Naive thymus-derived CD4-positive, alpha-beta T cell (primary cell): Measurements from ENCODE around the gene DDAH1. TPM values are rescaled to one million over a fixed set of nuclear protein-coding genes. Genes with fewer than 3 reads are reported as not detected.
A peak's percentile ranks its signal among the peaks of the same experiment; 100 is the strongest.
"Not testable (repeated sequence)": the region's sequence is repeated elsewhere in the genome, so short reads cannot be mapped to it uniquely, and the experiment has no call there.

Source experiments
- ATAC-seq: fragments of 150-1000 bp; cut with Tn5 transposase; 2 replicates; pipeline ENCODE4 v1.10.0; 2021; ENCODE audit warnings: mild to moderate bottlenecking, moderate library complexity
- CTCF ChIA-PET: fragments of 350-600 bp; sonication (Branson Sonifier 250); formaldehyde crosslinking; loops from one replicate; lab custom pipeline; 2021; ENCODE audit warnings: antibody characterized with exemption; lab: Charles Lee
- POLR2A ChIA-PET: fragments of 350-600 bp; sonication (Branson Sonifier 250); formaldehyde crosslinking; loops from one replicate; lab custom pipeline; 2021; ENCODE audit warnings: antibody characterized with exemption, inconsistent platforms; lab: Charles Lee
- DNase-seq, 9 donors: peaks; one replicate each; pipeline versions ENCODE4 v3.0.0 to v3.0.0-alpha.2; 2020 to 2022; ENCODE audit warnings: mixed read lengths in 1 of 9
- H3K27ac ChIP-seq: one replicate; pipeline ENCODE4 v1.7.0; 2013; ENCODE audit warnings: mild to moderate bottlenecking, low read depth, low read length, moderate library complexity
- H3K27me3 ChIP-seq, 2 donors: one replicate each; pipeline ENCODE4 v1.7.0; 2013; ENCODE audit warnings: low read length in 2 of 2, mild to moderate bottlenecking in 2 of 2, moderate library complexity in 2 of 2; ENCODE audit not compliant: control insufficient read depth in 2 of 2, insufficient read depth in 2 of 2
- H3K36me3 ChIP-seq, 3 experiments: 1 replicate in 2 of 3; 2 replicates in 1 of 3; pipeline ENCODE4 v1.7.0; 2013; ENCODE audit warnings: low read length in 3 of 3, mild to moderate bottlenecking in 3 of 3, moderate library complexity in 1 of 3; ENCODE audit not compliant: insufficient read depth in 3 of 3, control insufficient read depth in 2 of 3
- H3K4me1 ChIP-seq, 2 donors: one replicate each; pipeline ENCODE4 v1.7.0; 2013; ENCODE audit warnings: low read length in 2 of 2, mild to moderate bottlenecking in 2 of 2, moderate library complexity in 1 of 2; ENCODE audit not compliant: control insufficient read depth in 2 of 2, insufficient read depth in 2 of 2
- H3K4me3 ChIP-seq: 2 replicates; pipeline ENCODE4 v1.7.0; 2013; ENCODE audit warnings: mild to moderate bottlenecking, low read length
- H3K9me3 ChIP-seq, 3 experiments: 1 replicate in 2 of 3; 2 replicates in 1 of 3; pipeline ENCODE4 v1.7.0; 2013; ENCODE audit warnings: low read length in 3 of 3; ENCODE audit not compliant: control insufficient read depth in 2 of 3
- H3K27ac Mint-ChIP-seq, 9 donors: one replicate each; pipeline ENCODE4 v1.8.0; 2020 to 2022; ENCODE audit warnings: mixed read lengths in 9 of 9, mild to moderate bottlenecking in 8 of 9, moderate library complexity in 5 of 9, inconsistent platforms in 2 of 9
- H3K27me3 Mint-ChIP-seq, 5 donors: one replicate each; pipeline ENCODE4 v1.8.0; 2021 to 2022; ENCODE audit warnings: mixed read lengths in 5 of 5, mild to moderate bottlenecking in 1 of 5
- H3K36me3 Mint-ChIP-seq, 5 donors: one replicate each; pipeline ENCODE4 v1.8.0; 2020 to 2022; ENCODE audit warnings: mixed read lengths in 5 of 5, mild to moderate bottlenecking in 3 of 5, inconsistent platforms in 1 of 5
- H3K4me1 Mint-ChIP-seq, 7 donors: one replicate each; pipeline ENCODE4 v1.8.0; 2020 to 2022; ENCODE audit warnings: mixed read lengths in 7 of 7, mild to moderate bottlenecking in 3 of 7, inconsistent platforms in 1 of 7
- H3K4me3 Mint-ChIP-seq, 10 donors: one replicate each; pipeline ENCODE4 v1.8.0; 2020 to 2022; ENCODE audit warnings: mild to moderate bottlenecking in 10 of 10, mixed read lengths in 10 of 10, moderate library complexity in 6 of 10, inconsistent platforms in 2 of 10
- H3K9me3 Mint-ChIP-seq, 11 donors: one replicate each; pipeline ENCODE4 v1.8.0; 2020 to 2022; ENCODE audit warnings: mixed read lengths in 11 of 11, mild to moderate bottlenecking in 4 of 11, inconsistent platforms in 1 of 11, moderate library complexity in 1 of 11
- intact Hi-C, 2 donors: fragments of 100-400 bp; cut with micrococcal nuclease; formaldehyde crosslinking; loops; one replicate each; pipeline ENCODE4 v1.15.1; 2023
- polyA plus RNA-seq, 2 donors: library from polyadenylated mRNA; unstranded; fragments of 300-500 nt; fragmentation: Illumina TruSeq; gene quantifications; one replicate each; pipeline ENCODE4 v1.2.3, GENCODE V29; 2021
- total RNA-seq, 6 experiments: library from RNA in 5 of 6; stranded (reverse) in 5 of 6; gene quantifications; 1 replicate in 5 of 6; 2 replicates in 1 of 6; pipeline ENCODE4 v1.2.3 and lab custom pipeline; 2021 to 2026

The DDAH1 gene
- total RNA-seq = under 1 TPM in 1 of 5 experiments, not detected in 4; 0.08 TPM
- polyA plus RNA-seq = not detected
- not detected for total RNA-seq (lab: John Stamatoyannopoulos, UW)

DNA sequence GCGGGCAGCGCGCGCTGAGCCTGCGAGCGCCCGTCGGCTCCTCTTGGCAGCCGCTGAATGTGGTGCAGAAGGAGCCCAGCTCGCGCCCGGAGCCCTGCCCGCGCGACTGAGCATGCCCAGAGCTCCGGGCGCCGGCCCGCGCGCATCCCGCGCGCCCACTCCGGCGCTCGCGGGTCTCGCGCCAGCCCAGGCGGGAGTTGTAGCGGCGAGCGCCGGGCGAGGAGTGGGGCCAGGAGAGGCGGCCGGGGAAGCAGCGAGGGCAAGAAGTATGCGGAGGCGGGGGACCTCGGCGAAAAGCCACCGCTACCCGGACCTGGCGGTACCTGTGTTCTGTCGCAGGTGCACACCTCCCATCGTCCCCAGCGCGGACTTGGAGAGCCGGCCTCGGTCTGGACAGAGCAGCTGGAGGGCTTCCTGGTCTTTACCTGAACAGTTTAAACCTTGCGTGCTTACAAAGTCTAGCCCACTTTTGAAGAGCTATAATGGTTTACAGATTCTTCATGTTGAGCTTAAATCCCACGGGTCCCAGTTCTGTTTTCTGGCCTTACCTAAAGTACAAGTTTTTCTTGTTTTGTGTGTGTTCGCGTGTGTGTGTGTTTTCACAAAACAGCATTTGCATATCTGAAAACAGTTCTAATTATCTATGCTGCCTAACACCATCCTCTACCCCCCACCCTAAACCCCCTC, at the start of gene DDAH1:
DDAH1 (minus strand) TSS at position 61 of the 687 bp plus-strand sequence. CDS start 114 bp downstream, outside the sequence.
- POLR2A ChIA-PET = no interaction called here
- H3K27me3 Mint-ChIP-seq = peaks cover 62 to 67% (median 65%) of the 10 kb centered on the region in 5 donors
- H3K27ac ChIP-seq = no peak within 1 kb of the TSS
- CTCF ChIA-PET = no interaction called here
- H3K27me3 ChIP-seq = peaks cover 0 to 4% of the 10 kb centered on the region in 2 donors
- no peak within 1 kb of the TSS for H3K27ac Mint-ChIP-seq
- H3K9me3 ChIP-seq = no peaks in the 10 kb centered on the region
- DNase-seq (peak in 1 of 9 donors; percentile 21), ATAC-seq (peak; percentile 42)
- intact Hi-C loops = no loop called here
- peaks cover 0 to 8% (median 0%) of the 10 kb centered on the region in 11 donors for H3K9me3 Mint-ChIP-seq
- peaks cover 5 to 11% (median 7%) of the 10 kb centered on the region in 7 donors for H3K4me1 Mint-ChIP-seq
- H3K36me3 ChIP-seq = no peaks in the 10 kb centered on the region
- H3K4me1 ChIP-seq = no peaks in the 10 kb centered on the region
- H3K4me3 ChIP-seq = no peak within 1 kb of the TSS
- peak within 1 kb of the TSS; percentile 49 to 77 (median 61) for H3K4me3 Mint-ChIP-seq
- no peaks in the 10 kb centered on the region for H3K36me3 Mint-ChIP-seq

DNA sequence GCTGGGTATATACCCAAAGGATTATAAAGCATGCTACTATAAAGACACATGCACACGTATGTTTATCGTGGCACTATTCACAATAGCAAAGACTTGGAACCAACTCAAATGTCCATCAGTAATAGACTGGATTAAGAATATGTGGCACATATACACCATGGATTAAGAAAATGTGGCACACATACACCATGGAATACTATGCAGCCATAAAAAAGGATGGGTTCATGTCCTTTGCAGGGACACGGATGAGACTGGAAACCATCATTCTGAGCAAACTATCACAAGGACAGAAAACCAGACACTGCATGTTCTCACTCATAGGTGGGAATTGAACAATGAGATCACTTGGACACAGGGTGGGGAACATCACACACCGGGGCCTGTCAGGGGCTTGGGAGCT, 49.0 kb upstream of the DDAH1 start:
- H3K27ac ChIP-seq, CTCF ChIA-PET, intact Hi-C loops, H3K4me3 Mint-ChIP-seq, DNase-seq, H3K36me3 Mint-ChIP-seq, H3K27me3 ChIP-seq, H3K4me3 ChIP-seq, H3K36me3 ChIP-seq, H3K4me1 Mint-ChIP-seq, POLR2A ChIA-PET, H3K27ac Mint-ChIP-seq, H3K4me1 ChIP-seq, ATAC-seq, H3K9me3 ChIP-seq: not testable (repeated sequence)
- peaks cover 0 to 11% (median 4%) of the 10 kb centered on the region in 5 donors for H3K27me3 Mint-ChIP-seq
- H3K9me3 Mint-ChIP-seq = peaks cover 0 to 24% (median 8%) of the 10 kb centered on the region in 11 donors

DNA sequence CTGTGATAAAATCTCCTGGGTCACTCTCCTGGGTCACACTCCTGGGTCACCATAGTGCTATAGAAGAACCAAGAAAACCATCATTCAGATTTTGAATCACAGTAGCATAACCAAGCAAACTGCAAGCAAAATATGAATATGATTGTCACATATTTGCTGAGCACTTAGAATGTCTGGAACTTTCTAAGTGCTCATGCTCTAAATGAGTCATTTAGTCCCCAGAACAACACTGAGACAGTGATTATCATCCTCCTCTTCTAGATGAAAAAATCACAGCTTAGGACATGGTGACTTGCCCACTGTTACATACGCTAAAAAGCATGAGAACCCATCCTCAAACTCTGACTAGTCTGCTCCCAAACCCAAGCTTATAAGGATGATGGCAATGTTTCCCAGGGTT, 39.5 kb upstream of the DDAH1 start:
- no peaks in the 10 kb centered on the region for H3K9me3 ChIP-seq
- no peak overlapping the region for H3K4me3 Mint-ChIP-seq
- intact Hi-C loops = no loop called here
- POLR2A ChIA-PET = no interaction called here
- H3K9me3 Mint-ChIP-seq = peaks cover 0 to 26% (median 9%) of the 10 kb centered on the region in 11 donors
- CTCF ChIA-PET = no interaction called here
- H3K27ac Mint-ChIP-seq = no peak overlapping the region
- no peaks in the 10 kb centered on the region for H3K36me3 ChIP-seq
- no peak for DNase-seq
- no peak for ATAC-seq
- H3K4me1 Mint-ChIP-seq = no peaks in the 10 kb centered on the region
- H3K27me3 Mint-ChIP-seq = peaks cover 9 to 43% (median 21%) of the 10 kb centered on the region in 5 donors
- H3K27me3 ChIP-seq = no peaks in the 10 kb centered on the region
- H3K4me3 ChIP-seq = no peak overlapping the region
- H3K4me1 ChIP-seq = no peaks in the 10 kb centered on the region
- H3K27ac ChIP-seq = no peak overlapping the region
- H3K36me3 Mint-ChIP-seq = no peaks in the 10 kb centered on the region

DNA sequence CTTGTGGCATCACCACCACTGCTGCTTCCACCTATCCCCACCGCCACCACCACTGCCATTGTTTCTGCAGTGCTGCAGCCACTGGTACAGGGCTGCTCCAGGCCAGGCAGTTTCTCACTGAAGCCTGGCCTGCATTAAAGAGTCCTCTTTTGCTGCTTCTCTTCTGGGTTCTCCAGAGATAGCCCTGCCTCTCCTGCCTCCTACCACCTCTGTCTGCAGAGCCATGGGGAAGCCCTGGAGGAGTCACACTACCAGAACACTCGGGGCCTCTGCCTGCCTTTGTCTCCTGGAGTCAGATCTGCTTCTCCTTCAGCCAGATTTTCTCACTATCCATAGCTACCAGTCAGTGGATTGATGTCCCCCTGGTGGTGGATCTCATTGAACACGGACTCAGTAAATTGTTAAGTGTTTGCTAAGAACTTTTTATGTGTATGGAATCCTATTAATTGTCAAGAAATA, 37.7 kb upstream of the DDAH1 start:
- Mint-ChIP-seq H3K9me3 (peaks cover 0 to 26% (median 8%) of the 10 kb centered on the region in 11 donors), H3K36me3 (no peaks in the 10 kb centered on the region), H3K27me3 (peaks cover 9 to 44% (median 21%) of the 10 kb centered on the region in 5 donors), H3K4me1 (no peaks in the 10 kb centered on the region), H3K27ac (no peak overlapping the region), H3K4me3 (no peak overlapping the region)
- Histone ChIP-seq H3K36me3 (no peaks in the 10 kb centered on the region), H3K27ac (no peak overlapping the region), H3K9me3 (no peaks in the 10 kb centered on the region), H3K4me3 (no peak overlapping the region), H3K4me1 (no peaks in the 10 kb centered on the region), H3K27me3 (no peaks in the 10 kb centered on the region)
- POLR2A ChIA-PET = no interaction called here
- no peak for DNase-seq
- CTCF ChIA-PET = no interaction called here
- intact Hi-C loops = no loop called here
- no peak for ATAC-seq

DNA sequence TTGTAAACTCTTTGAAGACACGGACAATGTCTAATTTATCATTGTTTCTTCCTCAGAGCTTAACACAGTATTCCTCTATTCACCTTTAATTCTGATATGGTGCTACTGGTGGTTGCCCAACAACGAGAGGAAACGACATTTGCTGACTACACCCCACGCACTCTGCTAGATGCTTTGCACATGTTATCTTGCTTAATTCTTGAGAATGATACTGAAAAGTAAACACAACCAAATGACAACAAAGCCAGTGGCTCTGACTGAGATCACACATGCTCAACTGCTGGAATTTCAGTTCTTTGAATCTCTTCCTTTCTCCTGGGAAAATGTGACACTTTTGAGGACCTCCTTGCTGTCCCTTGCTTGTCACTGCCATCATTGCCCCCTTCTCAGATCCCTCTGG, 37.2 kb upstream of the DDAH1 start:
- H3K4me3 Mint-ChIP-seq = no peak overlapping the region

DNA sequence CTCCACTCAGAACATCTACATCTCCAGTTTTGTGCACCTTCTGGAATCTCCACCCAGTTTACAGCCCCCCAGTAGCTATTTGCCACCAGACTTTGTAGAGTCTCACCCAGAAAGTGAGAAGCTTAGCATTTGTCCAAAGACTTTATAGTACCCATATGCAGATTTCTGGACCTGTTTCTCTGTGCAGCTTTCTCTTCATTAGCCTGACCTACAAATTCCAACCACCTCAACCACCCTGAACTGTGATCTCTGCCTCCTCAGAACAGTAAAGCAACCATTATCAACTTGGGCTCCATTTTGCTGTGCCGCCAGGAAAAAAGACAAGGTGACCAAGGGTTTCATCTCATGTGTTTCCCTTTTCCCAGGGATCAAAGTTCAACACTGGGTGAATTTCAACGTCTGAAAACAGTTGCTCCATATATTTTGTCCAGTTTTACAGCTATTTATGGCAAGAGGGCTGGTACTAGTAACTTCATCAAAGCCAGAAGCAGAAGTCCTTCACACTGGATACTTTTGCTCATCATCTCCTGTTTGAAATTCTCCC, 36.5 kb upstream of the DDAH1 start:
- H3K36me3 ChIP-seq = no peaks in the 10 kb centered on the region
- DNase-seq (no peak), ATAC-seq (no peak)
- ChIA-PET CTCF (no interaction called here), POLR2A (no interaction called here)
- peaks cover 9 to 39% (median 21%) of the 10 kb centered on the region in 5 donors for H3K27me3 Mint-ChIP-seq
- H3K4me3 ChIP-seq = no peak overlapping the region
- H3K4me3 Mint-ChIP-seq = no peak overlapping the region
- intact Hi-C loops = no loop called here
- H3K4me1 Mint-ChIP-seq = no peaks in the 10 kb centered on the region
- H3K4me1 ChIP-seq = no peaks in the 10 kb centered on the region
- no peaks in the 10 kb centered on the region for H3K36me3 Mint-ChIP-seq
- peaks cover 0 to 26% (median 8%) of the 10 kb centered on the region in 11 donors for H3K9me3 Mint-ChIP-seq
- no peak overlapping the region for H3K27ac ChIP-seq
- H3K27me3 ChIP-seq = no peaks in the 10 kb centered on the region
- H3K9me3 ChIP-seq = no peaks in the 10 kb centered on the region
- no peak overlapping the region for H3K27ac Mint-ChIP-seq

More for the DNA sequence above, 37.2 kb upstream of the DDAH1 start:
- Histone ChIP-seq H3K36me3 (no peaks in the 10 kb centered on the region), H3K9me3 (no peaks in the 10 kb centered on the region), H3K4me3 (no peak overlapping the region), H3K4me1 (no peaks in the 10 kb centered on the region), H3K27ac (no peak overlapping the region), H3K27me3 (no peaks in the 10 kb centered on the region)
- no peak for ATAC-seq
- intact Hi-C loops = no loop called here
- Mint-ChIP-seq H3K27me3 (peaks cover 9 to 44% (median 21%) of the 10 kb centered on the region in 5 donors), H3K4me1 (no peaks in the 10 kb centered on the region), H3K36me3 (no peaks in the 10 kb centered on the region), H3K27ac (no peak overlapping the region), H3K9me3 (peaks cover 0 to 26% (median 8%) of the 10 kb centered on the region in 11 donors)
- CTCF ChIA-PET = no interaction called here
- no peak for DNase-seq
- POLR2A ChIA-PET = no interaction called here
